Smooth muscle cell (in vitro differentiated cells): ENCODE results near the gene SDHB. TPM values are rescaled to one million over a fixed set of nuclear protein-coding genes. Genes with fewer than 3 reads are reported as not detected.

ENCODE experiments used
- DNase-seq: peaks from one replicate; lab custom pipeline; 2025; ENCODE audit not compliant: unreplicated experiment; lab: John Stamatoyannopoulos, UW
- H2AFZ ChIP-seq: fragments of 200-600 bp; sonication (generic); 2 replicates; pipeline ENCODE4 v1.6.0; 2016; ENCODE audit warnings: antibody characterized with exemption, low read depth, mild to moderate bottlenecking
- H3F3A ChIP-seq: fragments of 200-600 bp; sonication (generic); 2 replicates; pipeline ENCODE4 v1.6.0; 2017; ENCODE audit warnings: antibody characterized with exemption, low read depth
- H3K27ac ChIP-seq: fragments of 200-600 bp; sonication (generic); 2 replicates; pipeline ENCODE4 v1.5.1; 2016; ENCODE audit warnings: low read depth, mild to moderate bottlenecking
- H3K27me3 ChIP-seq: fragments of 200-600 bp; sonication (generic); 2 replicates; pipeline ENCODE4 v1.6.1; 2016; ENCODE audit warnings: low read depth, mild to moderate bottlenecking
- H3K36me3 ChIP-seq: fragments of 200-600 bp; sonication (generic); 2 replicates; pipeline ENCODE4 v1.5.1; 2016; ENCODE audit warnings: low read depth
- H3K4me1 ChIP-seq: fragments of 200-600 bp; sonication (generic); 2 replicates; pipeline ENCODE4 v1.5.1; 2016; ENCODE audit warnings: low read depth
- H3K4me2 ChIP-seq: fragments of 200-600 bp; sonication (generic); 2 replicates; pipeline ENCODE4 v1.6.0; 2016; ENCODE audit warnings: mild to moderate bottlenecking
- H3K4me3 ChIP-seq: fragments of 200-600 bp; sonication (generic); 2 replicates; pipeline ENCODE4 v1.5.1; 2016; ENCODE audit warnings: mild to moderate bottlenecking
- H3K79me2 ChIP-seq: fragments of 200-600 bp; sonication (generic); 2 replicates; pipeline ENCODE4 v1.6.0; 2016; ENCODE audit warnings: low read depth, mild to moderate bottlenecking
- H3K9ac ChIP-seq: fragments of 200-600 bp; sonication (generic); 2 replicates; pipeline ENCODE4 v1.6.0; 2016; ENCODE audit warnings: low read depth
- H3K9me3 ChIP-seq: fragments of 200-600 bp; sonication (generic); replicated peaks from 2 replicates; pipeline ENCODE4 v1.5.1; 2016; ENCODE audit warnings: low read depth
- H4K20me1 ChIP-seq: fragments of 200-600 bp; sonication (generic); 2 replicates; pipeline ENCODE4 v1.6.0; 2016; ENCODE audit warnings: low read depth
- CTCF ChIP-seq: fragments of 200-600 bp; sonication (generic); IDR thresholded peaks from 2 replicates; pipeline ENCODE4 v1.5.1; 2017; ENCODE audit warnings: borderline replicate concordance, mild to moderate bottlenecking, antibody characterized with exemption; ENCODE audit not compliant: insufficient read depth, poor library complexity, severe bottlenecking
- WGBS: methylation state at CpG from one replicate; pipeline ENCODE4 v1.1.7; 2016; ENCODE audit warnings: low lambda C conversion rate; 5-methylcytosine and 5-hydroxymethylcytosine counted together
- polyA plus RNA-seq: library from polyadenylated mRNA; unstranded; fragments of >200 nt; fragmentation: Nextera tagmentation; extraction: Ambion mirVana; gene quantifications from 2 replicates; pipeline ENCODE4 v1.2.1, GENCODE V29; 2016
- total RNA-seq: library from RNA; depleted of rRNA; stranded (reverse); fragments of >200 nt; gene quantifications from 2 replicates; pipeline ENCODE4 v1.2.3, GENCODE V29; 2014

Gene SDHB
- total and polyA plus RNA-seq, 2 experiments from 2014 or later = 123 to 174 TPM

- Histone ChIP-seq H3K27me3 (no peaks in the 10 kb centered on the region), H3F3A (no peaks in the 10 kb centered on the region), H3K4me3 (no peak overlapping the region), H2AFZ (no peak overlapping the region), H4K20me1 (no peaks in the 10 kb centered on the region), H3K36me3 (no peaks in the 10 kb centered on the region), H3K4me2 (no peak overlapping the region), H3K27ac (no peak overlapping the region), H3K4me1 (no peaks in the 10 kb centered on the region), H3K9me3 (no peaks in the 10 kb centered on the region), H3K79me2 (no peaks in the 10 kb centered on the region), H3K9ac (no peak overlapping the region)
- no peak for TF ChIP-seq CTCF
- 90% methylated on average over 8 of the region's 8 CpGs for WGBS
- no peak for DNase-seq
Measured at GRCh38 chr1:17097147-17097546, 43.3 kb upstream of the SDHB start.

GRCh38 chr1:17096584-17096983, 42.8 kb upstream of the SDHB start:
- Histone ChIP-seq H3K4me1 (no peaks in the 10 kb centered on the region), H4K20me1 (no peaks in the 10 kb centered on the region), H3K4me2 (no peak overlapping the region), H3K36me3 (no peaks in the 10 kb centered on the region), H3K9me3 (no peaks in the 10 kb centered on the region), H3K4me3 (no peak overlapping the region), H3K27me3 (no peaks in the 10 kb centered on the region), H2AFZ (no peak overlapping the region), H3K79me2 (no peaks in the 10 kb centered on the region), H3K9ac (no peak overlapping the region), H3F3A (no peaks in the 10 kb centered on the region), H3K27ac (no peak overlapping the region)
- no peak for DNase-seq
- 87% methylated on average over 1 of the region's 1 CpG for WGBS
- TF ChIP-seq CTCF = no peak

DNA sequence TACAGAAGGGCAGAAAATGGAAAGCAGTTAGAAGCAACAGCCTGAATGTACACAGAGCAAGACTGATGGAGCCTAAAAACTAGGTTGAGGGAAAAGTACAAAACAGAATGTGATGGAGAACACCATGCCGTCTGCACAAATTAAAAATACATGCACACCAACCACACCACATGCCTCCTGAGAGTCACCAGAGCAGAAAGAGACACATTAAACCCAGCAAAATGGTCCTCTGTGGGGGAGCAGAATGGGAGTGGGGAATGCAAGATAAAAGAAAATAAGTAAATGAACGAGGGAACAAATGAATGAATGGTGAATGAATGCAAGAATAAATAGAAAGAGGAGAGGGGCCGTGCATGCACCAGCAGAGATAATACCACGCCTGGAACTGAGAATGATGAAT, 41.3 kb upstream of the SDHB start:
- DNase-seq = no peak
- no peak for TF ChIP-seq CTCF
- Histone ChIP-seq H2AFZ (no peak overlapping the region), H3K4me2 (no peak overlapping the region), H4K20me1 (no peaks in the 10 kb centered on the region), H3K9me3 (no peaks in the 10 kb centered on the region), H3K4me3 (no peak overlapping the region), H3K9ac (no peak overlapping the region), H3F3A (no peaks in the 10 kb centered on the region), H3K27ac (no peak overlapping the region), H3K27me3 (no peaks in the 10 kb centered on the region), H3K79me2 (no peaks in the 10 kb centered on the region), H3K36me3 (no peaks in the 10 kb centered on the region), H3K4me1 (no peaks in the 10 kb centered on the region)
- 83% methylated on average over 4 of the region's 4 CpGs for WGBS

GRCh38 chr1:17094664-17095063, 40.8 kb upstream of the SDHB start:
- Histone ChIP-seq H3K79me2 (no peaks in the 10 kb centered on the region), H3F3A (no peaks in the 10 kb centered on the region), H3K9ac (no peak overlapping the region), H3K36me3 (no peaks in the 10 kb centered on the region), H4K20me1 (no peaks in the 10 kb centered on the region), H2AFZ (no peak overlapping the region), H3K4me2 (no peak overlapping the region), H3K4me3 (no peak overlapping the region), H3K27me3 (no peaks in the 10 kb centered on the region), H3K4me1 (no peaks in the 10 kb centered on the region), H3K9me3 (no peaks in the 10 kb centered on the region), H3K27ac (no peak overlapping the region)
- TF ChIP-seq CTCF = no peak
- DNase-seq = no peak
- WGBS = 76% methylated on average over 5 of the region's 5 CpGs
